K562 (cell line): ENCODE data around the gene ZFAND5. TPM values are rescaled to one million over a fixed set of nuclear protein-coding genes. Genes with fewer than 3 reads are reported as not detected.

Experiments used
- ATAC-seq: fragments of 200-7000 bp; cut with Tn5 transposase; 3 replicates; pipeline ENCODE4 v1.9.1; 2020; ENCODE audit warnings: moderate library complexity
- BruUV-seq: library from RNA; stranded (reverse); fragments of 400-500 nt; replicated peaks from 2 replicates; lab custom pipeline; 2021; lab: Mats Ljungman, UMichigan
- CTCF ChIA-PET: fragments of 300-600 bp; formaldehyde crosslinking; extraction: SDS; loops from one replicate; lab custom pipeline; 2021; ENCODE audit warnings: low intra/inter-chr PET ratio; lab: Yijun Ruan, JAX
- POLR2A ChIA-PET: fragments of 300-600, 350-650 bp; sonication (Branson Sonifier 250); formaldehyde crosslinking; extraction: SDS; loops from one replicate; lab custom pipeline; 2021; ENCODE audit warnings: antibody characterized with exemption, inconsistent platforms; lab: Yijun Ruan, JAX
- DNase-seq, 4 experiments: peaks; one replicate each; pipeline versions ENCODE4 v3.0.0 to v3.0.0-alpha.2; 2011 to 2018; ENCODE audit warnings: low spot score in 3 of 4, mixed read lengths in 3 of 4; ENCODE audit errors: extremely low read depth in 1 of 4
- FAIRE-seq: peaks from 2 replicates; lab custom pipeline; 2011; peaks lifted over from hg19 to GRCh38; lab: Jason Lieb, UNC
- H2AFZ ChIP-seq: 2 replicates; pipeline ENCODE4 v1.6.0; 2011; ENCODE audit warnings: low read depth, low read length, control low read depth, inconsistent platforms
- H3K27ac ChIP-seq: fragments of 200-600 bp; 3 replicates; pipeline ENCODE4 v1.8.0; 2011; ENCODE audit warnings: low read depth, mild to moderate bottlenecking, control low read depth, inconsistent platforms, low read length, moderate library complexity, mixed read lengths; ENCODE audit errors: extremely low read depth
- H3K27me3 ChIP-seq, 2 experiments: fragments of 300-600 bp in 1 of 2; 2 replicates in 1 of 2; 3 replicates in 1 of 2; pipeline versions ENCODE4 v1.6.0 to v1.8.0; 2011; ENCODE audit warnings: inconsistent platforms in 2 of 2, low read length in 2 of 2, mild to moderate bottlenecking in 1 of 2, mixed read lengths in 1 of 2, moderate library complexity in 1 of 2; ENCODE audit not compliant: control insufficient read depth in 2 of 2, insufficient read depth in 2 of 2
- H3K36me3 ChIP-seq: fragments of 300-600 bp; 3 replicates; pipeline ENCODE4 v1.8.0; 2011; ENCODE audit warnings: mild to moderate bottlenecking, low read length, inconsistent platforms; ENCODE audit not compliant: control insufficient read depth, insufficient read depth
- H3K4me1 ChIP-seq, 2 experiments: fragments of 200-600 bp in 1 of 2; replicated peaks in 1 of 2; 2 replicates in 1 of 2; 3 replicates in 1 of 2; pipeline versions ENCODE4 v1.5.1 to v1.8.0; 2011; ENCODE audit warnings: inconsistent platforms in 2 of 2, low read length in 2 of 2, mild to moderate bottlenecking in 1 of 2, mixed read lengths in 1 of 2, moderate library complexity in 1 of 2; ENCODE audit not compliant: control insufficient read depth in 2 of 2, insufficient read depth in 2 of 2
- H3K4me2 ChIP-seq: 2 replicates; pipeline ENCODE4 v1.6.1; 2011; ENCODE audit warnings: low read length, control low read depth, inconsistent platforms, mixed read lengths; ENCODE audit not compliant: insufficient read depth
- H3K4me3 ChIP-seq: fragments of 200-600 bp; sonication (generic), shearing (Covaris generic); 2 replicates; pipeline ENCODE4 v1.5.1; 2016; ENCODE audit warnings: control low read depth, inconsistent platforms
- H3K79me2 ChIP-seq: fragments of 200-600 bp; 3 replicates; pipeline ENCODE4 v1.8.0; 2011; ENCODE audit warnings: low read length, inconsistent platforms; ENCODE audit not compliant: control insufficient read depth, insufficient read depth
- H3K9ac ChIP-seq, 2 experiments: 2 replicates each; pipeline versions ENCODE4 v1.6.0 to v1.6.1; 2011; ENCODE audit warnings: low read depth in 2 of 2, low read length in 2 of 2, control low read depth in 1 of 2, inconsistent platforms in 1 of 2, mild to moderate bottlenecking in 1 of 2, mixed read lengths in 1 of 2; ENCODE audit not compliant: insufficient read depth in 1 of 2
- H3K9me1 ChIP-seq: one replicate; pipeline ENCODE4 v1.6.0; 2011; ENCODE audit warnings: inconsistent platforms, mild to moderate bottlenecking, low read length, moderate library complexity; ENCODE audit not compliant: control insufficient read depth, insufficient read depth
- H3K9me3 ChIP-seq: replicated peaks from 2 replicates; pipeline ENCODE4 v1.5.1; 2011; ENCODE audit warnings: low read depth, low read length, inconsistent platforms; ENCODE audit not compliant: control insufficient read depth, insufficient read depth
- H4K20me1 ChIP-seq: replicated peaks from 2 replicates; pipeline ENCODE4 v1.6.1; 2011; ENCODE audit warnings: low read length, inconsistent platforms, mixed read lengths; ENCODE audit not compliant: control insufficient read depth, insufficient read depth
- BHLHE40 ChIP-seq: IDR thresholded peaks from 2 replicates; pipeline ENCODE4 v1.6.1; 2011; ENCODE audit warnings: low read length, improper control_type of control experiment
- CREB1 ChIP-seq, 2 experiments: sonication (generic) in 1 of 2; formaldehyde crosslinking in 1 of 2; IDR thresholded peaks; 2 replicates each; pipeline versions ENCODE4 v1.6.1 to v1.8.0; 2012 to 2022; ENCODE audit warnings: inconsistent platforms in 1 of 2, mild to moderate bottlenecking in 1 of 2, missing genetic modification reagents in 1 of 2, moderate library complexity in 1 of 2
- DMBX1 ChIP-seq: fragments of 250-450 bp; sonication (Bioruptor Pico); IDR thresholded peaks from 2 replicates; pipeline ENCODE4 v1.8.0; 2022; ENCODE audit warnings: inconsistent platforms, mild to moderate bottlenecking, moderate library complexity, borderline replicate concordance
- GABPA ChIP-seq: fragments of 200-800 bp; sonication (Bioruptor generic); conservative IDR thresholded peaks from 2 replicates; pipeline ENCODE4 v1.6.1; 2016; ENCODE audit warnings: low read depth, missing genetic modification characterization, missing compliant biosample characterization
- ILF3 ChIP-seq: fragments of 450-650 bp; IDR thresholded peaks from 2 replicates; pipeline ENCODE4 v1.6.1; 2018; ENCODE audit warnings: antibody characterized with exemption, mild to moderate bottlenecking, moderate library complexity, borderline replicate concordance
- L3MBTL2 ChIP-seq: fragments of 450-650 bp; IDR thresholded peaks from 2 replicates; pipeline ENCODE4 v1.6.1; 2016; ENCODE audit warnings: mild to moderate bottlenecking, moderate library complexity
- POLR3G ChIP-seq: IDR thresholded peaks from 2 replicates; pipeline ENCODE4 v1.6.1; 2011; ENCODE audit not compliant: insufficient read length, insufficient replicate concordance; ENCODE audit errors: extremely low read depth
- PRMT5 ChIP-seq: sonication (generic); formaldehyde crosslinking; IDR thresholded peaks from 2 replicates; pipeline ENCODE4 v1.5.0; 2020; ENCODE audit warnings: missing genetic modification reagents
- RBM14 ChIP-seq: fragments of 200-400 bp; formaldehyde crosslinking; IDR thresholded peaks from 2 replicates; pipeline ENCODE4 v1.6.1; 2018; ENCODE audit warnings: low read depth, mild to moderate bottlenecking, low read length, moderate library complexity, borderline replicate concordance; ENCODE audit not compliant: insufficient read depth
- RNF219 ChIP-seq: fragments of 250-450 bp; sonication (Bioruptor Pico); IDR thresholded peaks from 2 replicates; pipeline ENCODE4 v1.5.0; 2022; ENCODE audit warnings: mild to moderate bottlenecking
- SMAD4 ChIP-seq: fragments of 250-450 bp; sonication (Bioruptor Pico); conservative IDR thresholded peaks from 2 replicates; pipeline ENCODE4 v1.8.0; 2021; ENCODE audit warnings: inconsistent platforms, mild to moderate bottlenecking, moderate library complexity
- SPI1 ChIP-seq: IDR thresholded peaks from 2 replicates; pipeline ENCODE4 v1.6.1; 2011; ENCODE audit warnings: low read depth, low read length, control low read depth, borderline replicate concordance
- ZNF124 ChIP-seq: sonication (generic); formaldehyde crosslinking; IDR thresholded peaks from 2 replicates; pipeline ENCODE4 v1.8.1; 2022; ENCODE audit warnings: missing genetic modification reagents
- ZNF184 ChIP-seq: sonication (generic); formaldehyde crosslinking; IDR thresholded peaks from 2 replicates; pipeline ENCODE4 v1.5.0; 2020; ENCODE audit warnings: missing genetic modification reagents
- ZNF253 ChIP-seq: fragments of 250-450 bp; sonication (Bioruptor Pico); conservative IDR thresholded peaks from 2 replicates; pipeline ENCODE4 v1.6.1; 2021; ENCODE audit warnings: mild to moderate bottlenecking
- WGBS: fragments of 100-300 bp; shearing (Covaris generic); methylation state at CpG from one replicate; pipeline ENCODE4 v1.1.6; 2016; ENCODE audit warnings: low coverage, mixed read lengths; ENCODE audit not compliant: insufficient coverage; ENCODE audit errors: missing lambda C conversion rate; 5-methylcytosine and 5-hydroxymethylcytosine counted together
- in situ Hi-C: fragments of 300-500 bp; cut with MboI; formaldehyde crosslinking; loops from 4 replicates; pipeline ENCODE4 v1.15.0; 2018; ENCODE audit warnings: inconsistent platforms, mixed read lengths
- intact Hi-C: fragments of 100-400 bp; cut with micrococcal nuclease; formaldehyde crosslinking; loops from 2 replicates; pipeline ENCODE4 v1.14.2; 2022
- polyA plus RNA-seq, 8 experiments: library from polyadenylated mRNA; depleted of rRNA in 4 of 8; stranded (reverse) in 5 of 8; unstranded in 3 of 8; fragments of >200 nt; fragmentation: Nextera tagmentation in 2 of 8; fragmentation: Illumina TruSeq in 1 of 8; extraction: Ambion mirVana in 2 of 8; extraction: Trizol in 1 of 8; gene quantifications; 2 replicates each; pipeline versions ENCODE4 v1.2.1 to v1.2.3, GENCODE V29; 2011 to 2014; ENCODE audit warnings: inconsistent platforms in 1 of 8, missing spikeins in 1 of 8
- total RNA-seq, 7 experiments: library from RNA; depleted of rRNA in 6 of 7; stranded (reverse); fragments of >200 nt in 6 of 7; fragmentation: Illumina TruSeq in 2 of 7; extraction: Trizol in 2 of 7; gene quantifications; 2 replicates each; pipeline versions ENCODE4 v1.2.1 to v1.2.3, GENCODE V29; 2011 to 2021; ENCODE audit warnings: low replicate concordance in 1 of 7

Gene ZFAND5
- total and polyA plus RNA-seq, 9 of the 15 experiments (the other 6 are each of a cell fraction or from before 2014, with no cell fraction given): 12.7 to 64.2 (median 34.5) TPM

- Histone ChIP-seq H4K20me1 (no peaks in the 10 kb centered on the region), H3K4me3 (no peak overlapping the region), H3K9me3 (no peaks in the 10 kb centered on the region), H3K79me2 (no peaks in the 10 kb centered on the region), H3K27ac (no peak overlapping the region), H3K4me1 (no peaks in the 10 kb centered on the region), H3K27me3 (no peaks in the 10 kb centered on the region; a peak in 2 of 5 replicates), H3K36me3 (no peaks in the 10 kb centered on the region), H3K4me2 (no peak overlapping the region), H3K9me1 (no peaks in the 10 kb centered on the region)
- intact Hi-C loops (loop anchor here (10.0 kb wide), 1 partner anchor 105 kb away; no protein-coding TSS in a partner anchor), in situ Hi-C loops (no loop called here)
- FAIRE-seq: no peak
- no peak for DNase-seq
- 19% methylated on average over 2 of the region's 2 CpGs for WGBS
- ChIA-PET POLR2A (no interaction called here), CTCF (no interaction called here)
- TF ChIP-seq RBM14 (no peak), PRMT5 (CRISPR knock-in tag) (no peak), POLR3G (no peak), CREB1 (IDR thresholded peaks at IDR 0.05) (no peak), CREB1 (CRISPR knock-in tag; IDR thresholded peaks at IDR 0.05) (no peak), ZNF184 (CRISPR knock-in tag) (no peak), SPI1 (no peak), ZNF124 (no peak), SMAD4 (no peak), RNF219 (CRISPR knock-in tag) (no peak), L3MBTL2 (no peak), ZNF253 (CRISPR knock-in tag) (no peak), BHLHE40 (no peak), DMBX1 (CRISPR knock-in tag) (no peak), GABPA (tag) (no peak), ILF3 (no peak)
- TF ChIP-seq, all 486 proteins: peak for 0
- H3K9ac ChIP-seq: no peak overlapping the region
- no TSS peak for BruUV-seq
- H2AFZ ChIP-seq: no peak overlapping the region
- ATAC-seq: no peak
These were observed 34.4 kb upstream of the ZFAND5 start for GRCh38 chr9:72399391-72399790.
